ENCODE measurements around the gene SULT1C3.

Gene SULT1C3

GRCh38 chr2:108301558-108301957, 61.8 kb downstream of the SULT1C3 start:
- H3K27me3 ChIP-seq (ENCODE audit: insufficient read depth, low read length): no peaks in the 10 kb centered on the region
- no peak overlapping the region for H3K4me3 ChIP-seq (ENCODE audit: low read depth, low read length, poor library complexity, severe bottlenecking)
- no peaks in the 10 kb centered on the region for H3F3A ChIP-seq (ENCODE audit: insufficient read depth, low read length)
- H3K9ac ChIP-seq (ENCODE audit: low read length): no peak overlapping the region
- no peaks in the 10 kb centered on the region for H3K79me2 ChIP-seq (ENCODE audit: insufficient read depth, low read length)
- no peaks in the 10 kb centered on the region for H3K4me1 ChIP-seq (ENCODE audit: insufficient read depth, low read length, severe bottlenecking)
- no peak for TF ChIP-seq EZH2 (IDR thresholded peaks at IDR 0.05; ENCODE audit: borderline replicate concordance, low read length)
- H3K4me2 ChIP-seq (ENCODE audit: low read length): no peak overlapping the region
- H3K27ac ChIP-seq (ENCODE audit: low read depth, low read length, poor library complexity, severe bottlenecking): no peak overlapping the region
- no peaks in the 10 kb centered on the region for H4K20me1 ChIP-seq (ENCODE audit: insufficient read depth, low read length)
- no peaks in the 10 kb centered on the region for H3K9me3 ChIP-seq (ENCODE audit: low read length)
- no peaks in the 10 kb centered on the region for H3K9me2 ChIP-seq (ENCODE audit: low read depth, low read length)
- no peaks in the 10 kb centered on the region for H3K36me3 ChIP-seq (ENCODE audit: insufficient read depth, low read length)
- no peak overlapping the region for H2AFZ ChIP-seq (ENCODE audit: low read length)

- no peak overlapping the region for H3K4me3 ChIP-seq (ENCODE audit: low read depth, low read length, poor library complexity, severe bottlenecking)
- H3K9me3 ChIP-seq (ENCODE audit: low read length): no peaks in the 10 kb centered on the region
- no peak overlapping the region for H3K9ac ChIP-seq (ENCODE audit: low read length)
- no peaks in the 10 kb centered on the region for H3K4me1 ChIP-seq (ENCODE audit: insufficient read depth, low read length, severe bottlenecking)
- H3K36me3 ChIP-seq (ENCODE audit: insufficient read depth, low read length): no peaks in the 10 kb centered on the region
- H3K9me2 ChIP-seq (ENCODE audit: low read depth, low read length): no peaks in the 10 kb centered on the region
- TF ChIP-seq EZH2 (IDR thresholded peaks at IDR 0.05; ENCODE audit: borderline replicate concordance, low read length): no peak
- TF ChIP-seq CTCF (IDR thresholded peaks at IDR 0.05; ENCODE audit: low read length): no peak
- no peaks in the 10 kb centered on the region for H3K79me2 ChIP-seq (ENCODE audit: insufficient read depth, low read length)
- H3K4me2 ChIP-seq (ENCODE audit: low read length): no peak overlapping the region
- no peak overlapping the region for H3K27ac ChIP-seq (ENCODE audit: low read depth, low read length, poor library complexity, severe bottlenecking)
- H2AFZ ChIP-seq (ENCODE audit: low read length): no peak overlapping the region
- no peaks in the 10 kb centered on the region for H3K27me3 ChIP-seq (ENCODE audit: insufficient read depth, low read length)
- H4K20me1 ChIP-seq (ENCODE audit: insufficient read depth, low read length): no peaks in the 10 kb centered on the region
- no peaks in the 10 kb centered on the region for H3F3A ChIP-seq (ENCODE audit: insufficient read depth, low read length)
Observed at GRCh38 chr2:108304975-108305374, 65.2 kb downstream of the SULT1C3 start.

GRCh38 chr2:108305901-108306300, 66.1 kb downstream of the SULT1C3 start:
- H3K4me1 ChIP-seq (ENCODE audit: insufficient read depth, low read length, severe bottlenecking): no peaks in the 10 kb centered on the region

More at GRCh38 chr2:108305901-108306300, 66.1 kb downstream of the SULT1C3 start:
- H4K20me1 ChIP-seq (ENCODE audit: insufficient read depth, low read length): no peaks in the 10 kb centered on the region
- H3K27me3 ChIP-seq (ENCODE audit: insufficient read depth, low read length): no peaks in the 10 kb centered on the region
- no peaks in the 10 kb centered on the region for H3K36me3 ChIP-seq (ENCODE audit: insufficient read depth, low read length)
- H3K9me3 ChIP-seq (ENCODE audit: low read length): no peaks in the 10 kb centered on the region
- H3K4me3 ChIP-seq (ENCODE audit: low read depth, low read length, poor library complexity, severe bottlenecking): no peak overlapping the region
- no peak overlapping the region for H3K9ac ChIP-seq (ENCODE audit: low read length)
- no peaks in the 10 kb centered on the region for H3K79me2 ChIP-seq (ENCODE audit: insufficient read depth, low read length)
- TF ChIP-seq CTCF (IDR thresholded peaks at IDR 0.05; ENCODE audit: low read length): no peak
- TF ChIP-seq EZH2 (IDR thresholded peaks at IDR 0.05; ENCODE audit: borderline replicate concordance, low read length): no peak
- H3K27ac ChIP-seq (ENCODE audit: low read depth, low read length, poor library complexity, severe bottlenecking): no peak overlapping the region
- no peak overlapping the region for H3K4me2 ChIP-seq (ENCODE audit: low read length)
- H3F3A ChIP-seq (ENCODE audit: insufficient read depth, low read length): no peaks in the 10 kb centered on the region
- H3K9me2 ChIP-seq (ENCODE audit: low read depth, low read length): no peaks in the 10 kb centered on the region
- no peak overlapping the region for H2AFZ ChIP-seq (ENCODE audit: low read length)
